HG03064 (cell line): ENCODE results near the gene FHIT.

Source experiments
- ATAC-seq: cut with Tn5 transposase; IDR thresholded peaks from one replicate; pipeline ENCODE4 v1.9.1; 2021; ENCODE audit warnings: low read depth; ENCODE audit not compliant: unreplicated experiment

Gene FHIT

DNA sequence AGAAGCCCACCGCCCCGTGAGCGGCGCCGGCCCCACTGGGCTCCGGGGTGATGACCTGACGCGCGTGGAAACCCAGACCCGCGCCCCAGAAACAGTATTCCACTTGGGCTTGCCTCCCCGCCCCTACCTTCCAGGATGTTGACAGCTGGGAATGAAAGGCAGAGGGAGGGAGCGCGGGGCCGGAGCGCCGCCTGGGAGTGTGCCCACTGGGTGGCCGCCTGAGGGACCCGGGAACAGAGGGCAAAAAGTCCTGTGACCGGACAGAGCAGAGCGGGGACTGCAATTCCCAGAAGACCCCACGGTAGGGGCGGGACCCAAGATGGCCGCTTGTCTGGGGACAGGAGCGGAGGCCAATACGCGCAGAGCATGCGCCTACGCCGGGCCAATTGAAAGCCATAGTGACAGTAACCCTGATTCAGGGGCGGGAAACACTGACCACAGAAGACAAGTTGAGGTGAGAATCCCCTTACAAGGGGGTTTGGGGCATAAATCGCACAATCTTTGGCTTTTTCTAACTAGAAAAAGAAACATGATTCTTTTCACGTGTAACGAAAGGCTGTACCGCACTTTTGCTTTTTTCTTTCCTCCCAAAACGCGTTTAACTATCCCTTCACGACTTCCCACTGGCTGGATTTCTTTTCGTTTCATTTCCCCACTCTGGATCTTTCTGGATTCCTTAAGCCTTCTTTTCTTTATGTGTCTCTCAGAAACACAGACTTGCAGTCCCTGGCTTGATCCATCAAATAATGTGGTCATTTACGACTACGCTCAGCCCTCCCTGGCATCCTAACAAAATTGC is at the start of gene FHIT:
Gene FHIT, minus strand, starts transcription at position 279 of the 799 bp plus-strand sequence.
- ATAC-seq, result peak; percentile 89

DNA sequence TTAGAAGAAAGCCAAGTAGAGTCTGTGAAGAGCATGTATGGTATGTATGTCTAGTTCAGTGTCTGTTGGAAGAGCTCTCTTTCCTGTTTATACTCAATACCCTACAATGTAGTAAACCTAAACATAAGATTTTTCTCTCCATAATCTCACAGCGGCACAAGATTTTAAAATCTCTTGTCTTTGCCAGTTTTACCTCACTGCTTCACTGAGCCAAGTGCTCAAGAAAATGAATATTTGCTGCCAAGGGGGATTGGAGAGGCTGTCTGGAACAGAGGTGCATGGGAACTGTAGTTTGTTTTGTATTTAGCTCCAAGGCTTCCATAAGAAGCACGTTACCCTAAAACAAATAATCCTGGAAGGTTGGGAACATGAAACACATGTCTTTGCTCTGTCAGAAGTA is 49.5 kb upstream of the FHIT start:
- ATAC-seq, result no peak

DNA sequence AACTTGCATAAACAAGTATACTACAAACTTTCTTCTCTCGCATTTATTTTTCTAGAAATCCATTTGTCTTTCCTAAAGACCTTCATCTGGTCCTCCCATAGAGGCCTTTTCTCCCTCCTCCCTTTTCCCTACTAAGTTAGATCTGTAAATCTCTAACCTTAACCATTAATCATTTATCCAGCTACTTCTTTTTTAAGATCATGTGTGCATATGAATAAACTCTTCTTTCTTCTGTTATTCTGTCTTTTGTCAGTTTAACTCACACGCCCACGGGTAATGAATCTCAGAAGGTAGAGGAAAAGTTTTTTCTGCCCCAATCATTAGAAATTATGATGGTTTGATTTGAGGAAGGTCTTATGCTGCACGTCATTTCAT is 48.7 kb upstream of the FHIT start:
- ATAC-seq, result no peak

DNA sequence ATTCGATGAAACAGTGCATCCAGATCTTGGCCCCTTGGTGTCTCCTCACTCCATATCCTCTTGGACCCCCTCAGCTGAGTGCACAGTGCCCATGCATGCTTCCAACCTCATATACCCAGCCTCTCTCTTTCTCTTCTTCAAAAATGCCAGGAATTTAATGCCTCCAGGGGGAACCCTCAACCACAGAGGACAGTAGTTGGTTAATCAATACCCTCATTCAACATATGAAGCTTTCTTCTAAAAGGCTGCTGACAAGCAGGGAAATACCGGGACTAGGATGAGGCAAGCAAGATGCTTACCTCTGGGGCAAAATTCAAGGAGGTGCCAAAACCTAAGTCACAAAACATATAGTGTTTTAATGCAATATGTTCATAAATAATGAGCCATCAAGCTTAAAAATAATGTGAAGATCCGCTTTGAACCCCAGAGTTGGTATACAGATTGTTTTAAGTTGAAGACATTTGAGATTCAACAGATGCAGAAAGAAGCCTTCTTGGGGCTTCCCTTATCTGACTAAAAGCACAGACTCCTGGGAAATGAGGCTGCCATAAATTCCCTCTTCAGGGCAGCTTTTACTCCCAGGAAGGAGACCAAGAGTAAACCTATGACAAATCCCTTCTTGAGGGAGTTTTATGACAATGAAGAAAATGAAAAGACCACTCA is 48.2 kb upstream of the FHIT start:
- no peak for ATAC-seq

DNA sequence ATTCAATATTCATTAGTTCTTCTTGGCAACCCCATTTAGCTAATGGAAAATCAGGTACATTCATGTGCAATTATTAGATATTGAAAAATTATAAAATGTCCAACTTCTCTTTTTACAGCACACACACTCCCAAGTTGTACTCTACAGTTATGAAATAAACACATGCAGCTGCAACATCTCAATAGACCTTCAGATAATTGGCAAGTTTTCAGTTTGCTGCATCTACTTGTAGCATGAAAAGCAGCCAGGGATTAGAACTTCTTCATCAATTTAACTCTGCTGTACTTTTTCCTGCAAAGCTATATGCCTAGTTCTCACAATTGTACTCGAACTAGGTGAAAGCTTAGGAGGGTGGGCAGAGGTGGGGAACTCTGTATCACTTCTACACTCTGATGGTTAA is 46.6 kb upstream of the FHIT start:
- no peak for ATAC-seq

DNA sequence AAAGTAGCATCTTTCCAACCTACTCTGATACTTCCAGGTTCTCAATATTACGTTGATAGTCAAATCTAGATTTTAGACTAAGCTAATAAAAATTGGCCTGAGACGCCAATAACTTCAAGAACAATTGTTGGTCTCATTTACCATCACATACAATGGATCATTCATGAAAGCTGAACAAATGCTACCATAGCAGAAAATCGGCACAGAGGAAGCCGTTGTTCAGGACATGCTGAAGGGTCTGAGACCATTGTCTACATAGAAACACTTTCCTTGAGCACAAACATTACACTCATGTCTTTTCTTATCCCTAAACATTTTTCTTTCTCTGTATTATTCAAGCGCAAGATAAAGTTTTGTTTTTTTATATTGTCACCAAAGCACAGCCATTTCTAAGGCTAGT is 37.2 kb upstream of the FHIT start:
- ATAC-seq, result no peak

DNA sequence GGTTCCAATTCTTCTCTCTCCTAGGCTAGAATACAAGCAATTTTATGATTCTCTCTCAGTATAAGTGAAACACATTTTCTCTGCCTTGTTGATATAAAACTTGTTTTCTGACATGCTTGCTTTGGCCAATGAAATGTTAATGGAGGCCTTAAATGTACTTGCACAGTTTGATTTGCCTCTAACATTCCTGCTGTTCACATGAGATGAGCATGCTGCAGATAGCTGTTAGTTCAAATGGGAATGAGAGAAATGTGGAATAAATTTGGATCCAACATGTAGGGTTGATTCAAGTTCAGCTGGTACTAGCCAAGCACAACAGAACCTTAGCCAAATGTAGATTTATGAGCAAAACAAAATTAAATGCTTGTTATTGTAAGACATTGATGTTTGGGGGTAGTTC is 32.6 kb upstream of the FHIT start:
- no peak for ATAC-seq

DNA sequence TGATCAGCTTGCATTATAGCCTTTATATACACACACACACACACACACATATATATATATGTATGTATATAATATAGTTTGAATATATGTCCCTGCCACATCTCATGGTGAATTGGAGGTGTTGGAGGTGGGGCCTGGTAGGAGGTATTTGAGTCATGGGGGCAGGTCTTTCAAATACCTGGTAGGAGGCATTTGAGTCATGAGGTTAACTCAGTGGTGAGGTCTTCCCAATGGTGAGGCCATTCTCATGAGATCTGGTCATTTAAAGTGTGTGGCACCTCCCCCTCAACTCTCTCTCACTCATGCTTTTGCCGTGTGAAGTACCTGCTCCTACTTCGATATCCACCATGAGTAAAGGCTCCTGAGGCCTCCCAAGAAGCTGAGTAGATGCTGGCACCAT is 27.5 kb upstream of the FHIT start:
- no peak for ATAC-seq

DNA sequence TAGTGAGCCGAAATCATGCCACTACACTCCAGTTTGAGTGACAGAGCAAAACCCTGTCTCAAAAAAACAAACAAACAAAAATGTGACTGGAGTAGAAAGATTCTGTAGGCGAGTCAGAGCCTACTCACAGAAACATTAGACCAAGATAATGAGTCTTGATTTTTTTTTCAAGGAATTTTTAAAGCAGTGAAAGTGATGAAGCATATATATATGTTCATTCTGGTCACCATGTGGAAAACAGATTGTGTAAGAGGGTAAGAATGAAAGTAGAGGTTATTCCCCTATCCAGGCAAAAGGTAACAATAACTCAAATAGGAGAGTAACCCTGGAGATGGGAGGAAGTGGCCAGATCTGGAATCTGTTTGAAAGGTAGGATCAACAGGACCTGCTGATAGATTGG is 26.2 kb upstream of the FHIT start:
- no peak for ATAC-seq

DNA sequence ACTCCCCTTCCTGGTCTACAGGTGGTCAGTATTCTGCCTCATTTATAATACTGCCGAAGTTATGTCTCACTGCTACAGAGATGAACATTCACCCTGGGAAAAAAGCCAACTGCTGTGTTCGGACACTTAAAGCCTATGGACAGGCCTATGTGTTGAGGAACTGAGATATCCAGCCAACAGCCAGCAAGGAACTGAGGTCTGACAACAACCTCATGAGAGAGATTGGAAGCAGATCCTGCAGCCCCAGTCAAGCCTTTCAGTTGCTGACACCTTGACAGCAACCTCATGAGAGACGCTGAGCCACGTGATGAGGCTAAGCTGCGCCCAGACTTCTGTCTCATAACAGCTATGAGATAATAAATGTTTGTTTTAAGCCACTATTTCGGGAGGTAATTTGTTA is 18.2 kb upstream of the FHIT start:
- ATAC-seq, result no peak

DNA sequence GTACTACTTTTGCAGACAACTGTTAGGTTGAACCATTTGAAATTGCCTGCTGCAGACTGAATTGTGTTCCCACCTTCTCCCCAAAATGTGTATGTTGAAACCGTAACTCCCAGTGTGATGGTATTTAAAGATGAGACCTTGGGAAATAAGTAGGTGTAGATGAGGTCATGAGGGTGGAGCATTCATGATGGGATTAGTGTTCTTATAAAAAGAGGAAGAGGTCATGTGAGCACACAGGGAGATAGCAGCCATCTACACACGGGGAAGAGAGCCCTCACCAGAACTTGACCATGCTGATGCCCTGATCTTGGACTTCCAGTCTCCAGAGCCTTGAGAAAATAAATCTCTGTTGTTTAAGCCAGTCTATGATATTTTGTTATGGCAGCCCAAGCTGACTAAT is 17.4 kb upstream of the FHIT start:
- no peak for ATAC-seq

DNA sequence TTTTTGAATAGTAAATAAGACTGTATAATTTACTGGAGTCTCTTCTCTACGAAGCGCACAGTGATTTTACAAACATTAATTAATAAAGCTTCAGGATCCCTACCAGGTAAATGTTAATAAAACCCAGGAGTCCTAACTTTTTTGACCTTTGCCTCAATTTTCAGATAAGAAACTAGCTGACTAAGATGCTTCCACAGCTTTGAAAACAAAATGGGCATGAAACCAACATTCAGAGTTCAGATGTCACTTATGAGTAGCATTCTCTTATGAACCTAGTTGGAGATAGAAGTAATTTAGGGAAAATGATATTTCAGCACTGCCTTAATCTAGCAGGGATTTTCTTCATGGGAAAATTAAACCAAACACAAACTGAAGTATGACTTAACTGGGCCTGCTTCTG is 13.0 kb upstream of the FHIT start:
- ATAC-seq, result no peak

DNA sequence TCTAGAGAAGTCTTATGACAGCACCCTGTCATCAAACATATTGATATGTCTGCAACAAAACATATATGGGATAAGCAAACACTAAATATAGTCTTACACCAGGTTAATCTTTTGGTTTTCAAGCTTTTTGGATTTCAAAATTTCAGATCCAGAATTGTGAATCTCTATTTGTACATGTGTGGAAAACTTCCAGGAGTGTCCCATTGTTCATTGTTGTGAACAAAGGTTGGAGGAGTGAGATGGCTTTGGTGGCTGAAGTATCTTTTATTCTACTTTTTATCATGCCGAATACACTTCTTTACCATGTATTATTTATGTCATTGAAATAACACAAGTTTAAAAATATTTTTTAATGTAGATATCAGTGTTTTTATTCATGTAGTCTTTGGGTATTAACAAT is 5.9 kb upstream of the FHIT start:
- no peak for ATAC-seq

DNA sequence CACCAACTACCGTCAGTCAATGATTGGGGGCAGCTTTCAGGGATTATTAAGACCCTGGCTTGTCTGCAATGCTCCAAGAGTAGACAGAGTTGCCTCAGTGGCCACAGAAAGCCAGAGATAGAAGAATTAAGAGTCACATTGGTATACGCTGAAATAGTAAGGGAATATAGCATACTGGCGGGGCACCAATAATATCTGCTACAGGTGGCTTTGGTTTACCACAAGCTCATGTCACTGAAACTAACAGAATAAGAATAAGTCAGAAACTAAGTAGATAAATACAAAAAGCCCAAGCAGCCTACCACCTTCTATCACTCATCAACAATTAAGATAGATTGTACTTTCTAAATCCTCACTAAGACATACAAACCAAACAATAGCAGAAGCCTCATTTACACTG is 2.5 kb upstream of the FHIT start:
- no peak for ATAC-seq

DNA sequence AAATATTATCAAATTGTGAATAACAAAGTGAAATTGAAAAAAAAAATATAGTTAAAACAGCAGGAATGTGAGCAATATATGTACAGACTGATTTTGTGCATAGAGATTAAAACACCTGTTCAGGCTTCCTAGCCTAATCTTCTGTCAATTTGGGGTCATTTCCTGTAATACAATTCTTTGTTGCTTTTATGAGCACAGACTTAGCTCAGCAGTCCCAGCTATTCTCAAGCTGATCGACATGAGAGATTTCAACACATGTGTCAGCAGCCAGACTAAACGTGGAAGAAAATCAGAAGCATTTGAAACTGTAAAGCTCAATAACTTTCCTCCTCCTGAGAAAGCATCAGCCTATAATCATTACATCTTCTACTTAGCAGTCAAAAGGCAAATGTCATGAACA is 1.6 kb upstream of the FHIT start:
- no peak for ATAC-seq

DNA sequence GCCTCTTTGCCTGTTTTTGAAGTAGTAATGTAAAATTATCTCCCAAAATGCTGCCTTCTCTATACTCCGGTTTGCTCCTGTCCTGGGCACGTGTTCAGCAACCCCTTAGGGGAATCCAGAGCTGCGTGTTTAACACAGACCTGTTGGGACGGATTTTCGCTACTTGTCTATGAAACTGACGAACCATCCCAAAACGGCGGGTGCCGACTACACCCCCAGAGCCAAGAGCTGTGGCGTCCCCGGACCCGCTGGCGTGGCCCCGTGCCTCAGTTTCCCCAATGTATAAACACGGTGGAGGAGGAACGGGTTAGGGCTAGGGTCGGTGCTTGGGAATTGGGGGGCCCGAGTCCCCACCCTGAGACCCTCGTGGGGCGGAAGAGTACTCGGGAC is 473 bp downstream of the FHIT start:
- no peak for ATAC-seq

DNA sequence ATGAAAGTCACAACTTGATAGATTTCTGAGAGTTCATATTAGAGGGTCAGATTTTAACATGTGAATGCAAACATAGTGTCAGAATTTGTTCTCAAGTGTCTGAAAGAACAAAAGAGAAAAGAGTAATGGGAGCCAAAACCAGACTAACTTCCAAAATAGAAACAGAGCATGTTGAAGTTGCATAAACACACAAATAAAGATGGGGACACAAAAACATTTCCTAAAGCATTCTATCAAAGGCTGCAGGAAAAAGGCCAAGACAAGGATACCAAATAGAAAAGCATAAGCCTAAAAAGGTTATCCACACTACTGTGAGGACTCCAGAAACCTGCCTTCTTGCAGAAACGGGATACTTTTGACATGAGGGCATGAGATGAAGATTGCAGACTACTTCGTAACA is 2.8 kb downstream of the FHIT start:
- ATAC-seq, result no peak

DNA sequence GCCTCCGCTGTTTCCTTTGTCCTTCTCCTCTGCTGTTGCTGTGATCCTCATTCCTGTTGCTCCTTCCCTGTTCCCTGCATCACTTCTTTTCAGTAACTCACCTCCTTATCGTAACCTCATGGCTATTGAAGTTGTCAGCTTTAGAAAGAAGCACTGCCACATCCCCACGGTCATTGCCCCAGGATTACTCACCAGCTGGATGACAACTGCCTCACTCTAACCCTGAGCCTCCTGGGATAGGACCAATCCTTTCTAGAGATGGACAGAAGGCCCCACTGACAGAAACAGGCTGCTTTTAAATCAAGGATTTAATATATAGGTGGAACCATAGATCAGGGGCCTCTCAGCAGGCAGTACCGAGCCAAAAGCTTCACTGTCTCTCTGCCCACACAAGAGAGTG is 4.1 kb downstream of the FHIT start:
- ATAC-seq, result no peak

DNA sequence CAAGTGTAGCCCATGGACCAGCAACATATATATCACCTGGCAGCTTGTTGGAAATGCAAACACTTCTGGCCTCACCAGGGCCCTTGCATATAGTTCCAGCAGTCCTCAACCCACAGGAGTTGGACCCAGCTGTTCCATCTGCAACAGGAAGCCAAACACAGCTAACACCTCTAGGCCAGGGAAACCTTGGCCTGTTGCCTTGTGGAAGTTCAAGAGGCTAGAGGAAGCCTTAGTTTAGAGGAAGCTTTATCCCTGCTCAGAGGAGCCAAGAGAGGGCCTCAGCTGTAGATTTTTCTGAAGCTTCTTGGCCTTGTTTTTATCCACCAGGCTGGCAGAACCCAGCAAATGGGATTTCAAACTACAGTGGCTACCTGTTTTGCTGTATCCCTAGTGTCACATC is 11.4 kb downstream of the FHIT start:
- no peak for ATAC-seq

DNA sequence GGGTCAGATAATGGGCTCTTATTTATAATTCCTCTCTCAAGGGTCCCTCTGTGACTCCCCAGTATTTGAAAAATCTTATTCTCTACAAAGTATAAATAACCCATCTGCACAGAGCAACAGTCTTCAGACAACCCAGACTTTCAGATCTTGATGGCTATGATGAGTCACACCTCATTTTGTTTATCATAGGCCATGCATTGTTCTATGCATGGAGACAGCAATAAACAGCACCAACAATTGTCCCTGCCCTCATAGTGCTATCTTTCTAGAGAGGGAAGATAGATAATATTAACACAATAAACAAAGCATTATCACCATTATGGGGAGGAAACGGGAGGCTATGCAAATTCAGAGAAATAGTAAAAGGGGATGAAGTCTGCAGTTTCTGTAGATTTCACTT is 13.4 kb downstream of the FHIT start:
- ATAC-seq, result peak; percentile 29

DNA sequence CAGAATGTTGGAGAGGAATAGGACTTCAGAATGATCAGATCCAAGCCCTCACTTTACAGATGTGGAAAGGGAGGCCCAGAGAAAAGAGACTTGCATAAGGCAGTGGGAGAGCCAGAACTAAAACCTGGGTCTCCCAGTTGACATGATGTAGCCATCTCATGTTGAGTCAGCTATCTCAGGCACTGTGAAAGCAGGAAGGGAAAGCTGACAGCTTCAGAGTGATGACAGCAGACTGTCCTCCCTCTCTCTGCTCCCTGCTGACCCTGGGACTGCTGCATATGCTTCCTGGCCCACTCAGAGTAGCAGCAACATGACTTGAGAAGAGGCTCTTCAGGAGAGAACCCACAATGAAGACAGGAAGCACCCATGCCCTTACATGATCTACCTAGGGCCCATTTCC is 14.7 kb downstream of the FHIT start:
- ATAC-seq, result peak; percentile 82

DNA sequence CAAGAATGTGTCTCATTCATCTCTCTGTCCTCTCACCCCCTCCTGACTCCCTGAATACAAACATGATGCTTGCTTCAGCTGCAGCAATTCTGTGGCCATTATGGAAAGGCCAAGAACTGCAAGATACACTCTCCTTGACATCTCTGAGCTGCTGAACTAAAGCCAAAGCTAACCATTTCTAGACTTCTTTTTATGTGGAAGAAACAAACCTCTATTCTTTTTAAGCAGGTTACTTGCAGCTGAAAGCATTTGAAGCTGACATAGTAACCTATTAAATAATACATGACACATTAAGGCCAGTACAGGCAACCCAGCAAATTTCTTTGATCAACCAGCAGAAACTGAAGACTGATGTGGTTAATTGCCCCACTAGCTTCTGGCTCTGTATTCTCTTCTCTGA is 17.5 kb downstream of the FHIT start:
- ATAC-seq, result peak; percentile 38

DNA sequence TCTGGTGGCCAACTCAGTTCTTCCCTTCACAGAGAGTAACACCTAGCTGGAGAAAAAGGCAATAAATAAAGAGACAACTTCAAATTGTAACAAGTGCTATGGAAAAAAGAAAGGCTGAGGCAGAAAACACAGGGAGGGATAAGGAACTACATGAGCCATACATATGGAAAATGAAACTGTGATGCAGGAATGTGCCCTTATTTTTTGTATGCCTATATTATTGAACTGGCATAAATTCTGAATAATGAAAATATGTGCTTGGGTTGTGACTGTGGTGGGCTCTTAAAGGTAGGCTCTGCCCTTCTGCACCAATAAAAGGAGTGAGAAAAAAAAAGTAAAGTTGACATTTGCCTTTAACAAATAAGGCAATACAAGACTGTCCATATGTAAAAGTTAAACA is 19.6 kb downstream of the FHIT start:
- ATAC-seq, result no peak
